SK-N-SH treated with all-trans-retinoic acid at 6 μM for 48 hours (cell line): ENCODE data around the gene MXD4.

Source experiments
- ARNTL ChIP-seq: fragments of 450-650 bp; formaldehyde crosslinking; IDR thresholded peaks from 2 replicates; pipeline ENCODE4 v1.5.0; 2020; ENCODE audit warnings: low read depth, mild to moderate bottlenecking, moderate library complexity, borderline replicate concordance
- GLIS3 ChIP-seq: fragments of 250-450 bp; sonication (Bioruptor Pico); IDR thresholded peaks from 2 replicates; pipeline ENCODE4 v1.5.0; 2020; ENCODE audit warnings: mild to moderate bottlenecking, moderate library complexity
- ISL1 ChIP-seq: fragments of 250-450 bp; sonication (Bioruptor Pico); IDR thresholded peaks from 2 replicates; pipeline ENCODE4 v2.1.2; 2022; ENCODE audit warnings: mild to moderate bottlenecking, moderate library complexity
- SNAI2 ChIP-seq: fragments of 250-450 bp; sonication (Bioruptor Pico); IDR thresholded peaks from 2 replicates; pipeline ENCODE4 v1.5.0; 2020; ENCODE audit warnings: mild to moderate bottlenecking, moderate library complexity

DNA sequence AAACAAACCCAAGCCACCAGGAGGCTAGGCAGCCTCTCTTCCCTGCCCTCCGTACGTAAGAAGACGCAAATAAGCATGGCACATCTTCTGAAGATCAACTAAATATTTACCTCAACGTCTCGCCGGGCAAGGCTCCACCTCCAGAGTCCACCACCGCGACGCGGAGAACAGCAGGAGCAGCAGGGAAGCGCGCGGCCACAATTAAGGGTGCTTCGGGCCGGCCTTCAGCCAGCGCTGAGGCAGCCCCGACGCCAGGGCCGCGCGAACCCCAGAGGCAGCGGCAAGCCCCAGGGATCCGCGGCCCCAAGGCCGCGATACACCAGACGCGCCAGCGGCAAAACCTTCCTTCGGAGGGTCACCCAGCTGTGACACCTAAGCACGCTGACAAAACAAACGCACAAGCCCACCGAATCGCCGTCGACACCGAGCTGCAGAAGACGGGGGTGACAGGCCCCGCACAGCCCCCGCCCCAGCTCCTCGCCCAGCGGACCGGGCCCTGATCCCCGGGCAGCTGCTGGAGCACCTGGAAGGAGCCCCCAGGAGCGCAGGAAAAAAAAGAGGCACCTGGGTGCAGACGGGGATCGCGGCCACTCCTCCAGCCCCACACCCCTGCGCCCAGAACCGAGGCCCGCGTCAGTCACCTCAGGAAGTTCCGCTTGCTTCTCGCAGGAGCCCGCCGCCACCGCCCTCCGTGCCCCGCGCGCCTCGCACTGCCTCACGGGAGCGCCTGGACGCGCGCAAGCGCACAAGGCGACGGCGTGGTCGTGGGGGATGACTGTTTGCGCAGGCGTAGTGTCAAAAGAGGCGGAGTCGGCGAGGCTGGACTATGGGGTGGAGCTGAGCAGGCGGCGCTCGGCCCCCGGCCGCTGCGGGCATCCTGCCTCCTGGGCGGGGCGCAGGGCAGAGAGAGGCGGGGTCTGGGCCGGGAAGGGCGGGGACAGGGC, 20.2 kb downstream of the MXD4 start, which contains the start of the genes HAUS3 and POLN:
- TF ChIP-seq ISL1 (CRISPR knock-in tag), result no peak
- TF ChIP-seq ARNTL, result no peak
- no peak for TF ChIP-seq SNAI2
- no peak for TF ChIP-seq GLIS3 (CRISPR knock-in tag)
